IMR-90 (cell line): ENCODE measurements around the gene B4GALNT3. TPM values are rescaled to one million over a fixed set of nuclear protein-coding genes. Genes with fewer than 3 reads are reported as not detected.
A peak's percentile ranks its signal among the peaks of the same experiment; 100 is the strongest.

Experiments
- ATAC-seq: fragments of 200-7000 bp; cut with Tn5 transposase; 2 replicates; pipeline ENCODE4 v1.9.1; 2020; ENCODE audit warnings: low read depth, mild to moderate bottlenecking, moderate library complexity
- BruUV-seq: library from RNA; stranded (reverse); fragments of 400-500 nt; replicated peaks from 2 replicates; lab custom pipeline; 2021; lab: Mats Ljungman, UMichigan
- CTCF ChIA-PET: fragments of 300-600 bp; formaldehyde crosslinking; extraction: SDS; loops from one replicate; lab custom pipeline; 2021; ENCODE audit warnings: antibody characterized with exemption; lab: Yijun Ruan, JAX
- POLR2A ChIA-PET: fragments of 300-600 bp; sonication (Branson Sonifier 250); formaldehyde crosslinking; loops from one replicate; lab custom pipeline; 2022; ENCODE audit warnings: antibody characterized with exemption; ENCODE audit not compliant: unreplicated experiment; lab: Charles Lee
- DNase-seq: peaks from one replicate; pipeline ENCODE4 v3.0.0; 2013
- H2AFZ ChIP-seq: replicated peaks from 2 replicates; pipeline ENCODE3; 2013; ENCODE audit warnings: low read length, mild to moderate bottlenecking; ENCODE audit not compliant: poor library complexity
- H2AK5ac ChIP-seq: 2 replicates; pipeline ENCODE4 v1.6.1; 2013; ENCODE audit warnings: low read depth, low read length, inconsistent platforms
- H2AK9ac ChIP-seq: replicated peaks from 2 replicates; pipeline ENCODE3; 2013; ENCODE audit warnings: mild to moderate bottlenecking, low read depth, low read length, moderate library complexity; ENCODE audit not compliant: poor library complexity
- H2BK120ac ChIP-seq: 2 replicates; pipeline ENCODE4 v1.6.1; 2013; ENCODE audit warnings: low read depth, low read length, inconsistent platforms
- H2BK15ac ChIP-seq: 3 replicates; pipeline ENCODE4 v1.6.1; 2013; ENCODE audit warnings: low read depth, low read length, inconsistent platforms
- H2BK20ac ChIP-seq: 2 replicates; pipeline ENCODE4 v1.6.1; 2013; ENCODE audit warnings: low read depth, mild to moderate bottlenecking, inconsistent platforms, low read length, moderate library complexity
- H2BK5ac ChIP-seq: 2 replicates; pipeline ENCODE4 v1.6.1; 2013; ENCODE audit warnings: mild to moderate bottlenecking, low read depth, low read length, inconsistent platforms; ENCODE audit not compliant: poor library complexity, severe bottlenecking
- H3K14ac ChIP-seq: replicated peaks from 2 replicates; pipeline ENCODE4 v1.6.1; 2013; ENCODE audit warnings: low read depth, low read length, inconsistent platforms
- H3K18ac ChIP-seq: 2 replicates; pipeline ENCODE4 v1.6.1; 2013; ENCODE audit warnings: low read depth, low read length, control low read depth
- H3K23ac ChIP-seq: 2 replicates; pipeline ENCODE4 v1.6.1; 2013; ENCODE audit warnings: low read depth, low read length, inconsistent platforms
- H3K27ac ChIP-seq: 2 replicates; pipeline ENCODE4 v1.5.1; 2013; ENCODE audit warnings: mild to moderate bottlenecking, control low read depth, low read length; ENCODE audit not compliant: insufficient read depth
- H3K27me3 ChIP-seq: 2 replicates; pipeline ENCODE4 v1.6.1; 2013; ENCODE audit warnings: low read length; ENCODE audit not compliant: control insufficient read depth, insufficient read depth
- H3K36me3 ChIP-seq: 2 replicates; pipeline ENCODE4 v1.6.1; 2013; ENCODE audit warnings: low read length, mixed read lengths; ENCODE audit not compliant: control insufficient read depth, insufficient read depth
- H3K4ac ChIP-seq: 2 replicates; pipeline ENCODE4 v1.6.1; 2013; ENCODE audit warnings: low read depth, low read length, inconsistent platforms
- H3K4me1 ChIP-seq: 2 replicates; pipeline ENCODE4 v1.6.1; 2013; ENCODE audit warnings: low read length, mixed read lengths; ENCODE audit not compliant: control insufficient read depth, insufficient read depth
- H3K4me2 ChIP-seq: 2 replicates; pipeline ENCODE4 v1.6.1; 2013; ENCODE audit warnings: low read depth, mild to moderate bottlenecking, control low read depth, low read length, moderate library complexity
- H3K4me3 ChIP-seq: 2 replicates; pipeline ENCODE4 v1.5.1; 2013; ENCODE audit warnings: low read depth, mild to moderate bottlenecking, control low read depth, low read length, moderate library complexity; ENCODE audit not compliant: insufficient read depth
- H3K56ac ChIP-seq: 2 replicates; pipeline ENCODE4 v1.6.1; 2013; ENCODE audit warnings: low read length, inconsistent platforms; ENCODE audit not compliant: insufficient read depth; ENCODE audit errors: extremely low read depth
- H3K79me1 ChIP-seq, 2 experiments: 2 replicates each; pipeline ENCODE4 v1.6.1; 2013; ENCODE audit warnings: low read length in 2 of 2, inconsistent platforms in 1 of 2, low read depth in 1 of 2
- H3K9ac ChIP-seq: 2 replicates; pipeline ENCODE4 v1.6.1; 2013; ENCODE audit warnings: low read depth, low read length, control low read depth
- H3K9me1 ChIP-seq: 2 replicates; pipeline ENCODE4 v1.6.1; 2013; ENCODE audit warnings: low read length, inconsistent platforms; ENCODE audit not compliant: insufficient read depth
- H3K9me3 ChIP-seq: 2 replicates; pipeline ENCODE4 v1.6.1; 2013; ENCODE audit warnings: low read length; ENCODE audit not compliant: control insufficient read depth, insufficient read depth
- H4K20me1 ChIP-seq: 2 replicates; pipeline ENCODE4 v1.6.1; 2013; ENCODE audit warnings: low read length, inconsistent platforms; ENCODE audit not compliant: insufficient read depth
- H4K5ac ChIP-seq: 2 replicates; pipeline ENCODE4 v1.6.1; 2013; ENCODE audit warnings: mild to moderate bottlenecking, low read depth, low read length, control low read depth
- H4K8ac ChIP-seq, 2 experiments: 2 replicates each; pipeline ENCODE4 v1.6.1; 2013; ENCODE audit warnings: low read depth in 2 of 2, low read length in 2 of 2, control low read depth in 1 of 2, inconsistent platforms in 1 of 2
- H4K91ac ChIP-seq: 2 replicates; pipeline ENCODE4 v1.6.1; 2013; ENCODE audit warnings: low read depth, low read length, inconsistent platforms; ENCODE audit not compliant: insufficient read depth
- BHLHE40 ChIP-seq: fragments of 150-350 bp; IDR thresholded peaks from 2 replicates; pipeline ENCODE4 v1.6.1; 2016; ENCODE audit warnings: mild to moderate bottlenecking, low read depth, low read length
- CEBPB ChIP-seq: IDR thresholded peaks from 2 replicates; pipeline ENCODE4 v1.6.1; 2012; ENCODE audit warnings: low read depth, low read length, improper control_type of control experiment
- CHD1 ChIP-seq: IDR thresholded peaks from 2 replicates; pipeline ENCODE4 v1.6.1; 2012; ENCODE audit warnings: low read depth, low read length, improper control_type of control experiment
- CTCF ChIP-seq: conservative IDR thresholded peaks from 2 replicates; pipeline ENCODE4 v1.5.1; 2012; ENCODE audit warnings: mild to moderate bottlenecking, low read depth, low read length, improper control_type of control experiment
- ELK1 ChIP-seq: fragments of 150-350 bp; IDR thresholded peaks from 2 replicates; pipeline ENCODE4 v1.6.1; 2016; ENCODE audit warnings: low read depth, mild to moderate bottlenecking, low read length, moderate library complexity, borderline replicate concordance
- FOS ChIP-seq: fragments of 150-350 bp; IDR thresholded peaks from 2 replicates; pipeline ENCODE4 v1.6.1; 2016; ENCODE audit warnings: low read depth, low read length
- MAFK ChIP-seq: IDR thresholded peaks from 2 replicates; pipeline ENCODE4 v1.6.1; 2012; ENCODE audit warnings: low read depth, low read length, improper control_type of control experiment
- MAZ ChIP-seq: IDR thresholded peaks from 2 replicates; pipeline ENCODE4 v1.6.1; 2012; ENCODE audit warnings: low read depth, mild to moderate bottlenecking, low read length, improper control_type of control experiment, moderate library complexity, borderline replicate concordance
- MXI1 ChIP-seq: IDR thresholded peaks from 2 replicates; pipeline ENCODE4 v1.6.1; 2012; ENCODE audit warnings: low read depth, mild to moderate bottlenecking, low read length, moderate library complexity, borderline replicate concordance
- NFE2L2 ChIP-seq: fragments of 150-350 bp; IDR thresholded peaks from 2 replicates; pipeline ENCODE4 v1.6.1; 2016; ENCODE audit warnings: low read depth, mild to moderate bottlenecking, low read length
- POLR2A ChIP-seq: IDR thresholded peaks from 2 replicates; pipeline ENCODE4 v1.6.1; 2012; ENCODE audit warnings: mild to moderate bottlenecking, low read depth, low read length
- RAD21 ChIP-seq: IDR thresholded peaks from 2 replicates; pipeline ENCODE4 v1.6.1; 2012; ENCODE audit warnings: low read length, improper control_type of control experiment
- RFX5 ChIP-seq: IDR thresholded peaks from 2 replicates; pipeline ENCODE4 v1.8.0; 2012; ENCODE audit warnings: low read depth, mild to moderate bottlenecking, low read length, moderate library complexity
- SMC3 ChIP-seq: fragments of 150-350 bp; IDR thresholded peaks from 2 replicates; pipeline ENCODE4 v1.6.1; 2016; ENCODE audit warnings: low read depth, mild to moderate bottlenecking, antibody characterized with exemption, low read length, moderate library complexity
- USF2 ChIP-seq: fragments of 150-350 bp; IDR thresholded peaks from 2 replicates; pipeline ENCODE4 v1.6.1; 2017; ENCODE audit warnings: mild to moderate bottlenecking, antibody characterized with exemption, low read length, low read depth
- WGBS, 2 experiments: methylation state at CpG; one replicate each; pipeline versions ENCODE4 v1.1.5 to v1.1.7; 2013; ENCODE audit warnings: missing lambda C conversion rate in 2 of 2; ENCODE audit not compliant: insufficient read length in 1 of 2; ENCODE audit errors: extremely low coverage in 2 of 2; 5-methylcytosine and 5-hydroxymethylcytosine counted together
- dilution Hi-C: fragments of 300-500 bp; cut with HindIII; formaldehyde crosslinking; loops from one replicate; pipeline ENCODE4 v1.14.3; 2018; ENCODE audit warnings: low sequenced_read_pairs; ENCODE audit not compliant: unreplicated experiment
- in situ Hi-C: fragments of 300-500 bp; cut with MboI; formaldehyde crosslinking; loops from 3 replicates; pipeline ENCODE4 v1.14.3; 2019; ENCODE audit warnings: low sequenced_read_pairs, inconsistent platforms, mixed read lengths
- intact Hi-C: fragments of 100-400 bp; cut with micrococcal nuclease; formaldehyde crosslinking; loops from 2 replicates; pipeline ENCODE4 v1.10.0; 2022
- polyA plus RNA-seq, 3 experiments: library from polyadenylated mRNA; depleted of rRNA; stranded (reverse); fragments of >200 nt; gene quantifications; 2 replicates each; pipeline ENCODE4 v1.2.3, GENCODE V29; 2012; ENCODE audit warnings: low replicate concordance in 1 of 3
- total RNA-seq: library from RNA; depleted of rRNA; stranded (reverse); fragments of >200 nt; gene quantifications from 2 replicates; pipeline ENCODE4 v1.2.3, GENCODE V29; 2012

The B4GALNT3 gene
- total and polyA plus RNA-seq, 2 of the 4 experiments (the other 2 are of a cell fraction), result not detected

- H3K9me1 ChIP-seq, result no peaks in the 10 kb centered on the region
- ChIA-PET POLR2A (no interaction called here), CTCF (interaction anchor here (0.6 kb wide), 1 partner anchor 265 kb away, joined by 3 read pairs; no protein-coding TSS in a partner anchor)
- H2BK5ac ChIP-seq, result no peak overlapping the region
- WGBS, 2 experiments, result 54% methylated on average over 6 of the region's 18 CpGs; no CpG with 5 or more reads in 1 of the 2 experiments
- no peak overlapping the region for H3K4ac ChIP-seq
- no peak overlapping the region for H3K18ac ChIP-seq
- no TSS peak for BruUV-seq
- H3K56ac ChIP-seq, result no peak overlapping the region
- peaks cover 59% of the 10 kb centered on the region for H3K27me3 ChIP-seq
- no peak overlapping the region for H2BK20ac ChIP-seq
- no peaks in the 10 kb centered on the region for H3K4me1 ChIP-seq
- no peaks in the 10 kb centered on the region for H3K36me3 ChIP-seq
- no peak overlapping the region for H3K27ac ChIP-seq
- H4K5ac ChIP-seq, result no peak overlapping the region
- intact Hi-C loops, result no loop called here
- H2AFZ ChIP-seq, result no peak overlapping the region
- no peaks in the 10 kb centered on the region for H4K20me1 ChIP-seq
- ATAC-seq, result no peak
- no peaks in the 10 kb centered on the region for H3K9me3 ChIP-seq
- H3K9ac ChIP-seq, result no peak overlapping the region
- H3K23ac ChIP-seq, result no peak overlapping the region
- in situ Hi-C loops, result no loop called here
- no peak overlapping the region for H2BK120ac ChIP-seq
- H2AK9ac ChIP-seq, result peak overlapping the region; percentile 19
- no peak overlapping the region for H4K91ac ChIP-seq
- H3K4me3 ChIP-seq, result no peak overlapping the region
- no peak overlapping the region for H3K4me2 ChIP-seq
- TF ChIP-seq SMC3 (no peak), RFX5 (no peak), MAFK (no peak), USF2 (no peak), FOS (no peak), POLR2A (no peak), NFE2L2 (no peak), ELK1 (no peak), CHD1 (no peak), CTCF (no peak), RAD21 (no peak), MXI1 (no peak), BHLHE40 (no peak), CEBPB (no peak), MAZ (no peak)
- no peak overlapping the region for H2BK15ac ChIP-seq
- no peak overlapping the region for H3K14ac ChIP-seq
- H3K79me1 ChIP-seq, result no peaks in the 10 kb centered on the region
- dilution Hi-C loops, result no loop called here
- H4K8ac ChIP-seq, result no peak overlapping the region
- H2AK5ac ChIP-seq, result no peak overlapping the region
- DNase-seq, result no peak
These were observed 90.9 kb downstream of the B4GALNT3 start for GRCh38 chr12:550473-551260.
